SK-N-MC (cell line): Measurements from ENCODE around the gene INHBC.
A peak's percentile ranks its signal among the peaks of the same experiment; 100 is the strongest.
"Not testable (repeated sequence)": the region's sequence is repeated elsewhere in the genome, so short reads cannot be mapped to it uniquely, and the experiment has no call there.

Source experiments
- DNase-seq: peaks from one replicate; pipeline ENCODE4 v3.0.0-alpha.2; 2011; ENCODE audit warnings: low read depth, low spot score
- H3K27ac ChIP-seq: fragments of 200-600 bp; sonication (generic); 2 replicates; pipeline ENCODE4 v1.5.1; 2016; ENCODE audit warnings: mixed run types
- H3K36me3 ChIP-seq: fragments of 200-600 bp; sonication (generic); 2 replicates; pipeline ENCODE4 v1.6.1; 2017; ENCODE audit warnings: antibody characterized with exemption, low read length, mixed read lengths; ENCODE audit not compliant: insufficient read depth
- H3K4me3 ChIP-seq: fragments of 200-600 bp; sonication (generic); 2 replicates; pipeline ENCODE4 v1.5.1; 2016
- H3K9ac ChIP-seq: fragments of 200-600 bp; sonication (generic); 2 replicates; pipeline ENCODE4 v1.8.0; 2017; ENCODE audit warnings: mixed run types, mixed read lengths; ENCODE audit not compliant: insufficient read length
- H3K9me3 ChIP-seq: fragments of 200-600 bp; sonication (generic); 2 replicates; pipeline ENCODE4 v1.6.1; 2017; ENCODE audit warnings: low read depth, mild to moderate bottlenecking, antibody characterized with exemption, low read length, moderate library complexity, mixed read lengths
- EZH2 ChIP-seq: fragments of 200-600 bp; sonication (generic); IDR thresholded peaks from one replicate; pipeline ENCODE4 v1.6.1; 2017; ENCODE audit warnings: antibody characterized with exemption
- FOXP2 ChIP-seq: optimal IDR thresholded peaks from 2 replicates; pipeline ENCODE3; 2011; ENCODE audit warnings: mild to moderate bottlenecking, moderate library complexity; ENCODE audit not compliant: insufficient read depth; ENCODE audit errors: extremely low read length, control extremely low read depth
- POLR2AphosphoS5 ChIP-seq: IDR thresholded peaks from 2 replicates; pipeline ENCODE4 v1.6.1; 2012; ENCODE audit warnings: mild to moderate bottlenecking, low read depth, low read length, borderline replicate concordance

Gene INHBC

GRCh38 chr12:57434517-57435223, at the start of gene INHBC:
INHBC (plus strand) TSS chr12:57434784; CDS start chr12:57434887, 103 bp downstream.
- Histone ChIP-seq H3K27ac (no peak within 1 kb of the TSS), H3K36me3 (no peaks in the 10 kb centered on the region), H3K9ac (no peak within 1 kb of the TSS), H3K9me3 (no peaks in the 10 kb centered on the region), H3K4me3 (no peak within 1 kb of the TSS)
- no peak for DNase-seq
- TF ChIP-seq POLR2AphosphoS5 (no peak), EZH2 (no peak), FOXP2 (no peak)

- TF ChIP-seq POLR2AphosphoS5 (no peak), EZH2 (no peak), FOXP2 (no peak)
- Histone ChIP-seq H3K4me3 (no peak overlapping the region), H3K9me3 (no peaks in the 10 kb centered on the region), H3K27ac (no peak overlapping the region), H3K36me3 (no peaks in the 10 kb centered on the region; the same call in 1 of the 2 replicates), H3K9ac (no peak overlapping the region)
- no peak for DNase-seq
Measured at GRCh38 chr12:57385586-57385985, 49.0 kb upstream of the INHBC start.

GRCh38 chr12:57386187-57386720, 48.3 kb upstream of the INHBC start:
- no peak for DNase-seq
- Histone ChIP-seq H3K9me3 (no peaks in the 10 kb centered on the region), H3K9ac (no peak overlapping the region), H3K36me3 (no peaks in the 10 kb centered on the region; the same call in 1 of the 2 replicates), H3K4me3 (no peak overlapping the region), H3K27ac (no peak overlapping the region)
- no peak for TF ChIP-seq FOXP2
- no peak for TF ChIP-seq POLR2AphosphoS5
- TF ChIP-seq EZH2: no peak

- Histone ChIP-seq H3K9me3 (no peaks in the 10 kb centered on the region), H3K4me3 (no peak overlapping the region), H3K9ac (no peak overlapping the region), H3K27ac (no peak overlapping the region), H3K36me3 (peaks cover 5% of the 10 kb centered on the region)
- no peak for TF ChIP-seq FOXP2
- TF ChIP-seq POLR2AphosphoS5: no peak
- no peak for TF ChIP-seq EZH2
- DNase-seq: no peak
Measured at GRCh38 chr12:57388425-57388824, 46.2 kb upstream of the INHBC start.

- Histone ChIP-seq H3K36me3 (peaks cover 10% of the 10 kb centered on the region), H3K9me3 (no peaks in the 10 kb centered on the region), H3K27ac (no peak overlapping the region), H3K9ac (no peak overlapping the region), H3K4me3 (no peak overlapping the region)
- no peak for DNase-seq
- TF ChIP-seq EZH2: no peak
- TF ChIP-seq POLR2AphosphoS5: no peak
- no peak for TF ChIP-seq FOXP2
Measured at GRCh38 chr12:57389033-57389432, 45.6 kb upstream of the INHBC start.

GRCh38 chr12:57390174-57390573, 44.4 kb upstream of the INHBC start:
- H3K9me3 ChIP-seq: no peaks in the 10 kb centered on the region
- no peak overlapping the region for H3K27ac ChIP-seq
- TF ChIP-seq FOXP2 (no peak), EZH2 (no peak), POLR2AphosphoS5 (no peak)
- no peak for DNase-seq
- peaks cover 20% of the 10 kb centered on the region for H3K36me3 ChIP-seq
- H3K9ac ChIP-seq: no peak overlapping the region
- no peak overlapping the region for H3K4me3 ChIP-seq

- Histone ChIP-seq H3K9ac (no peak overlapping the region), H3K36me3 (peaks cover 28% of the 10 kb centered on the region), H3K27ac (no peak overlapping the region), H3K9me3 (no peaks in the 10 kb centered on the region), H3K4me3 (no peak overlapping the region)
- TF ChIP-seq FOXP2: no peak
- no peak for TF ChIP-seq EZH2
- TF ChIP-seq POLR2AphosphoS5: no peak
- no peak for DNase-seq
Measured at GRCh38 chr12:57395121-57395520, 39.5 kb upstream of the INHBC start.

GRCh38 chr12:57397441-57397840, 37.1 kb upstream of the INHBC start:
- no peak for TF ChIP-seq EZH2
- no peak for TF ChIP-seq FOXP2
- no peak for TF ChIP-seq POLR2AphosphoS5
- Histone ChIP-seq H3K4me3 (no peak overlapping the region), H3K27ac (peak overlapping the region; percentile 28; the same call in 1 of the 2 replicates), H3K36me3 (peaks cover 23% of the 10 kb centered on the region), H3K9me3 (no peaks in the 10 kb centered on the region), H3K9ac (no peak overlapping the region)
- no peak for DNase-seq

- H3K36me3 ChIP-seq: peaks cover 11% of the 10 kb centered on the region; the same call in 1 of the 2 replicates
- H3K9ac ChIP-seq, H3K9me3 ChIP-seq, H3K27ac ChIP-seq, DNase-seq, H3K4me3 ChIP-seq: not testable (repeated sequence)
Measured at GRCh38 chr12:57399718-57400463, 34.7 kb upstream of the INHBC start.
